SJSA1 (cell line): ENCODE data around the gene SIRPB2. TPM values are rescaled to one million over a fixed set of nuclear protein-coding genes. Genes with fewer than 3 reads are reported as not detected.

Experiments used
- DNase-seq, 2 experiments: peaks; one replicate each; pipeline ENCODE4 v3.0.0-alpha.2; 2015 to 2020; ENCODE audit warnings: low spot score in 2 of 2, low read depth in 1 of 2
- H3K27ac ChIP-seq: fragments of 250-450 bp; sonication (Bioruptor Pico); 2 replicates; pipeline ENCODE4 v1.5.1; 2020; ENCODE audit warnings: mild to moderate bottlenecking, moderate library complexity
- H3K27me3 ChIP-seq: fragments of 250-450 bp; sonication (Bioruptor Pico); replicated peaks from 2 replicates; pipeline ENCODE4 v1.5.1; 2020; ENCODE audit warnings: mild to moderate bottlenecking, moderate library complexity
- H3K36me3 ChIP-seq: fragments of 250-450 bp; sonication (Bioruptor Pico); 2 replicates; pipeline ENCODE4 v1.5.1; 2020; ENCODE audit warnings: mild to moderate bottlenecking
- H3K4me1 ChIP-seq: fragments of 250-450 bp; sonication (Bioruptor Pico); replicated peaks from 2 replicates; pipeline ENCODE4 v1.6.1; 2021; ENCODE audit warnings: mild to moderate bottlenecking
- H3K4me3 ChIP-seq: fragments of 250-450 bp; sonication (Bioruptor Pico); 2 replicates; pipeline ENCODE4 v1.5.1; 2020; ENCODE audit warnings: mild to moderate bottlenecking
- H3K9me3 ChIP-seq: fragments of 250-450 bp; sonication (Bioruptor Pico); replicated peaks from 2 replicates; pipeline ENCODE4 v1.5.1; 2020; ENCODE audit warnings: mild to moderate bottlenecking
- total RNA-seq: library from RNA; depleted of rRNA; stranded (reverse); fragments of >200 nt; shearing (Covaris generic); gene quantifications from 2 replicates; pipeline ENCODE4 v1.2.3, GENCODE V29; 2014; rRNA removed

Gene SIRPB2
- total RNA-seq, 1 experiment from 2014 or later, result not detected

DNA sequence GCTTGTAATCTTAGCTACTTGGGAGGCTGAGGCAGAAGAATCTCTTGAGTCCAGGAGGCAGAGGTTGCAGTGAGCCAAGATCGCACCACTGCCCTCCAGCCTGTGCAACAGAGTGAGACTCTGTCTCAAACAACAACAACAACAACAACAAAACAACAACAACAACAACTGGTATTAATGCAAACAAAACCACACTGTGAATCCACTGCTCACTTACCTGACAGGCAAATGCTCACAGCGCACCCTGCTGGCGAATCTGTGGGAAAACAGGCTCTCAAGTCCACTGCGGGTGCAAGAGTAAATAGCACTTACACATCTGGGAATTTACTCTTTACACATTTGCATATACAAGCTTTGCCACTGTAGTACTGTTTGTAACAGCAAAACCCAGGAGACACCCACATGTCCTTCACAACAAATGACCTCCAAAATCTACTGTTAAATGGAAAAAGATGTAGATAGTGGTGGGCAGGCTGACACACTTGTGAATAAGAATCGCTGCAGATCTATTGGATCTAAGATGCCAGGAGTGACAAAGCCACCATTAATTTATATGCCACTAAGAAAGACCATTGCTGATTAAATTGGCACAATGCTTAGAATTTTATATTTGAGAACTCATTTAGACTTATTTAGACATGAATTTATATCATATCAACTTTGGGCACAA is 53.9 kb downstream of the SIRPB2 start:
- DNase-seq, result peak; percentile 55 to 63
- Histone ChIP-seq H3K4me1 (peaks cover 11% of the 10 kb centered on the region), H3K27ac (no peak overlapping the region), H3K4me3 (no peak overlapping the region), H3K36me3 (peaks cover 10% of the 10 kb centered on the region), H3K9me3 (no peaks in the 10 kb centered on the region), H3K27me3 (no peaks in the 10 kb centered on the region)

GRCh38 chr20:1436263-1436662 is 55.0 kb downstream of the SIRPB2 start:
- H3K27me3 ChIP-seq, result no peaks in the 10 kb centered on the region
- no peak for DNase-seq
- H3K27ac ChIP-seq, result no peak overlapping the region
- H3K4me1 ChIP-seq, result peaks cover 11% of the 10 kb centered on the region
- H3K36me3 ChIP-seq, result peaks cover under 1% of the 10 kb centered on the region; the same call in 1 of the 2 replicates
- no peaks in the 10 kb centered on the region; the same call in 1 of the 2 replicates for H3K9me3 ChIP-seq
- H3K4me3 ChIP-seq, result no peak overlapping the region

- Histone ChIP-seq H3K36me3 (no peaks in the 10 kb centered on the region), H3K4me3 (no peak overlapping the region), H3K27me3 (no peaks in the 10 kb centered on the region), H3K4me1 (peaks cover 11% of the 10 kb centered on the region), H3K27ac (no peak overlapping the region), H3K9me3 (no peaks in the 10 kb centered on the region; the same call in 1 of the 2 replicates)
- no peak for DNase-seq
Observed at GRCh38 chr20:1435337-1435699, 55.9 kb downstream of the SIRPB2 start.

GRCh38 chr20:1434571-1435336 is 56.5 kb downstream of the SIRPB2 start:
- H3K4me1 ChIP-seq, result peaks cover 11% of the 10 kb centered on the region
- no peak overlapping the region for H3K4me3 ChIP-seq
- no peaks in the 10 kb centered on the region; the same call in 1 of the 2 replicates for H3K9me3 ChIP-seq
- no peaks in the 10 kb centered on the region for H3K36me3 ChIP-seq
- peak; percentile 41 to 71 for DNase-seq
- H3K27me3 ChIP-seq, result no peaks in the 10 kb centered on the region
- peak overlapping the region; percentile 27; the same call in 1 of the 2 replicates for H3K27ac ChIP-seq

DNA sequence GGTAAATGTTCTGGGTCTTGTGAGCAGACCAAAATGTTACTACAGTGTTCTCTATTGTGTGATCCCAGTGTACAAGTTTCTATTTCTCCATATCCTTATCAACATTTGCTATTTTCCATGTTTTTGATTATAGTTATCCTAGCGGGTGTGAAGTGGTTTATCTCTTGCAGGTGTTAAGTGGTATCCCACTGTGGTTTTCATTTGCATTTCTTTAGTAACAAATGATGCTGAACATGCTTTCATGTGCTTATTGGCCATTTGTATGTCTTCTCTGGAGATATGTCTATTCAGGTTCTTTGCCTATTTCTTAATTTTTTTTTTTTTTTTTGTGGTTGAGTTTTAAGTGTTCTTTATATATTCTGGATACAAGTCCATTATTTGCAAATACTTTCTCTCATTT is 60.1 kb downstream of the SIRPB2 start:
- no peak overlapping the region for H3K27ac ChIP-seq
- DNase-seq, result no peak
- no peaks in the 10 kb centered on the region for H3K36me3 ChIP-seq
- no peaks in the 10 kb centered on the region; the same call in 1 of the 2 replicates for H3K9me3 ChIP-seq
- peaks cover 16% of the 10 kb centered on the region for H3K4me1 ChIP-seq
- no peaks in the 10 kb centered on the region for H3K27me3 ChIP-seq
- H3K4me3 ChIP-seq, result no peak overlapping the region

- Histone ChIP-seq H3K4me3 (no peak overlapping the region), H3K27me3 (no peaks in the 10 kb centered on the region), H3K9me3 (no peaks in the 10 kb centered on the region; the same call in 1 of the 2 replicates), H3K4me1 (peaks cover 14% of the 10 kb centered on the region), H3K36me3 (no peaks in the 10 kb centered on the region), H3K27ac (no peak overlapping the region)
- no peak for DNase-seq
Observed at GRCh38 chr20:1430004-1430451, 61.2 kb downstream of the SIRPB2 start.

DNA sequence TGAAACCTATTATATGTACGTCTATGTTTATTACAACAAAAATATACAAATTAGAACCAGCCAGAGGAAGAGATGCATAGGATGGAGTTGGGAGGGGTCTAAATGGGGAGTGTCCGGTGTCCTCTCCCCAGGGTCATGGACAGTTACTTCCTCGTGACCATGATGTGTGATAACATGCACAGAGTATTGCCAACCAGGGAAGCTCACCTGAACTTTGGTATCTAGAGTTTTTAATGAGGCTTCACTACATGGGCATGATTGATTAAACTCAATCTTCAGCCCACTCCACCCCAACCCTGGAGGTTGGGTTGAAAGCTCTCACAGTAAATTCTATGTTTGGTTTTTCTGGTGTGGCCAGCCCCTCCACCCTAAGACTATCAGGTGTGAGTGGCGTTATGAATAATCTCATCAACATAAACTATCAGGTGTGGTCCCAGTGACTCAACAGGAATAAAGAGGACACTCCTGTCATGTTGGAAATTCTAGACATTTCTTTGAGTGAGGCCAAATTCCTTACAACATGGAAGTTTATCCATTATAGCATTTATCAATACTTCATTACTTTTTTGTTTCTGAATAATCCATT is 62.0 kb downstream of the SIRPB2 start:
- Histone ChIP-seq H3K27me3 (no peaks in the 10 kb centered on the region), H3K9me3 (no peaks in the 10 kb centered on the region; the same call in 1 of the 2 replicates), H3K4me1 (peaks cover 6% of the 10 kb centered on the region; the same call in 1 of the 2 replicates), H3K36me3 (no peaks in the 10 kb centered on the region), H3K27ac (no peak overlapping the region), H3K4me3 (no peak overlapping the region)
- DNase-seq, result no peak

DNA sequence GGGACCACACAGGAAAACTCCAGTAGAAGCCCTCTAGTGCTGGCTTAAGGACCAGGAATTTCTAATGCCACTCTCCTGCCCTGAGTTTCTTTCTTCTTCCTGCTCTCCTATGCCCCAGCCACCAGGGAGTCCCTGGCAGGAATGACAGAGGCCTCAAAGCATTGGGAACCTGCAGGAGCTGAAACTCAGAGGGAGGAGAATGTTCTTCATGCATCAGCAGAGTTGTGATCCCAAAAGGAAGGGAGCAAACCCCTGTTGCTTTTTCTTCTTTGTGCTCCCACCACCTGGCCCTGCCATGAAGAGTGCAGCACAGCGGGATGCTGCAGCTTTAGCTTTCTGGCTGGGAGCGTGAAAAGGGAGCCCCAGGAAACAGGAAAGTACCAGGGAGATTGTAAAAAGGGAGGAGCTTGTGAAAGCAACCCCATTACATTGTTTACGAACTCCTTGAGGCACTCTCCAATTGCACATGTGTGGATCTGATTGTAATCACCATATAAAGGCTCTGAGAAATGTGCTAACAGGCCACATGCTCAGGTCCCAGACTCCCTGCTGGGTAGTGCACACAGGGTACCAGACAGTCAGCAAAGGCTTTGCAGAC is 63.7 kb downstream of the SIRPB2 start:
- no peak overlapping the region for H3K4me3 ChIP-seq
- no peak for DNase-seq
- no peak overlapping the region for H3K27ac ChIP-seq
- H3K4me1 ChIP-seq, result peaks cover 6% of the 10 kb centered on the region; the same call in 1 of the 2 replicates
- no peaks in the 10 kb centered on the region; the same call in 1 of the 2 replicates for H3K9me3 ChIP-seq
- H3K36me3 ChIP-seq, result no peaks in the 10 kb centered on the region
- no peaks in the 10 kb centered on the region for H3K27me3 ChIP-seq

DNA sequence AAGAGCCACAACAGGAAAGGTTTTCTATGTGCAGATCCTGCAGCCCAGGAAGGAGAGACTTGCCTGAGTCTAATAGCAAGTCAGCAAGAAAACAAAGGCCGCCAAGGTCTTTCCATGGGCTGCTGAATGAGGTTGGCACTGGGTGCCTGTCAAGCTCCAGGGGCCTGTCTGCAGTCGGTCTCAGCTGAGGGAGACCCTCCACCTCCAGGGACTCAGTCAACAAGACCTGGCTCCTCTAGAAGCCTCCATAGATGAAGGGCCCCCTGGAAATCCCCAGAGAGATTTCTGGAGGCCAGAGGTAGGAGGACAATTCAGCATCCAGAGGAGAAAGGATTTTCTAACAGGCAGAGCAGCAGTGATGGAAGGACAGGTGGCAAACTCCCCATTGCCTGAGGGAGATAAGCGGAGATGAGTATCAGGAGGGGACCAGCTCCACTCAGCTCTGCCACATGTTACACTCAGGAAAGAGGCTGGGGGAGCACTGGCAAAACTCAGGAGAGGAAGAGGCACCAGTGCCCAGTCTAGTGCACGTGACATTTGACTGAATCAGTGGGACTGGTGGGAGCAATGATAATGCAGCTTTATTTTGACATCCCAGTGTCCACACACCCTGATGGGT is 64.9 kb downstream of the SIRPB2 start:
- H3K27ac ChIP-seq, result no peak overlapping the region
- no peak for DNase-seq
- H3K36me3 ChIP-seq, result no peaks in the 10 kb centered on the region

More for the DNA sequence above, 64.9 kb downstream of the SIRPB2 start:
- Histone ChIP-seq H3K4me1 (peaks cover 6% of the 10 kb centered on the region; the same call in 1 of the 2 replicates), H3K9me3 (no peaks in the 10 kb centered on the region), H3K27me3 (no peaks in the 10 kb centered on the region), H3K4me3 (no peak overlapping the region)

Other genes starting within 250 kb of the SIRPB2 start
- gene SNPH, start 225.1 kb downstream of the SIRPB2 start, total RNA-seq, result 3.3 and 5.4 TPM in 2 replicates
- 1.2 and 1.4 TPM in 2 replicates for gene SDCBP2, start 162.3 kb downstream of the SIRPB2 start, total RNA-seq
- gene FKBP1A, start 98.4 kb downstream of the SIRPB2 start, total RNA-seq, result 75.3 and 98.6 TPM in 2 replicates
- 42.6 and 57.3 TPM in 2 replicates for gene NSFL1C, start 24.6 kb downstream of the SIRPB2 start, total RNA-seq
- gene SIRPD, start 66.3 kb upstream of the SIRPB2 start, total RNA-seq, result not detected in 2 replicates
- not detected in 2 replicates for gene SIRPB1, start 128.6 kb upstream of the SIRPB2 start, total RNA-seq
- not detected in 2 replicates for gene SIRPG, start 166.4 kb upstream of the SIRPB2 start, total RNA-seq